HG03159 (cell line): ENCODE measurements around the gene TEP1.
"Not testable (repeated sequence)": the region's sequence is repeated elsewhere in the genome, so short reads cannot be mapped to it uniquely, and the experiment has no call there.

Experiments used
- ATAC-seq: cut with Tn5 transposase; IDR thresholded peaks from one replicate; pipeline ENCODE4 v1.9.1; 2021; ENCODE audit warnings: mild to moderate bottlenecking, moderate library complexity; ENCODE audit not compliant: unreplicated experiment

Gene TEP1

GRCh38 chr14:20412876-20413743, at the start of gene TEP1:
TEP1 (minus strand) TSS chr14:20413501; CDS start chr14:20408439, 5,062 bp downstream.
- peak; percentile 62 for ATAC-seq

GRCh38 chr14:20461225-20462141, 48.2 kb upstream of the TEP1 start, which contains the start of gene PIP4P1:
PIP4P1 (minus strand) TSS chr14:20461434; CDS start chr14:20461325, 109 bp downstream.
- peak; percentile 89 for ATAC-seq

DNA sequence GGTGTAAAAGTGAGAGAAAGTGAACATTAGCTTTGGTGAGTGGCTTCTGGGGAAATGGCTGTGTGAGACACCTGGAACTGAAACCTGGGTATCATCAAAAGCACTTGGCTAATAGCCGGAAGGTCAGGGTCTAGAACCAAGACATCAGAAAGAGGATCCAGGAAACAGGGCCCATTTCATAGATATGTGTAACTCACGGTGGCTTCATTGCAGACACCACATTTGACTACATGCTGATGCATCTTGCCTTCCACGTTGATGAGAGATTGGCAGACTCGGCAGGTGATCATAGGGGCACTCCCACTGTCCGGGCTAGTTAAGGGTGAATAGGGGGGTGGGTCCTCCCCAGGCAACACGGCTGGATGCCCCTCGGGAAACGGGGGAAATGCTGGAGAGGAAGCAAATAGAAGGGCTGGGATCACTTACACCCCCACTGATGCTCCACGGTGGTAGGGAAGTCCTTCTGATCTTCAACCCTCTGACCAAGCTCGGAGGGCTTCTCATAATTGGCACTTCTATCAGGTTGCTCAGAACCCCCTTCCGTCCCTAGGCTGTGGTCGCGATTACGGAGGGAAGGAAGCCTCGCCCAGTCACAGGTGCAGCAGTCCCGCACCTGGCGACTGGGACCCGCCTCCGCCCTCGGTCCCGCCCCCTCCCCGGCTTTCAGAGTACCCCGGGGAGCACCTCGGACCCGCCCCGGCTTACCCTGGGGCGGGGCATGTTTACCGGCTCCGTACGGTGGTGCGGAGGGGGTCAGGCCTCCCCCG, 47.3 kb upstream of the TEP1 start:
- ATAC-seq = peak; percentile 14

- ATAC-seq = no peak
Measured at GRCh38 chr14:20458031-20458789, 44.9 kb upstream of the TEP1 start.

GRCh38 chr14:20456971-20457370, 43.7 kb upstream of the TEP1 start:
- no peak for ATAC-seq

GRCh38 chr14:20455355-20456300, 42.3 kb upstream of the TEP1 start:
- peak; percentile 48 for ATAC-seq

GRCh38 chr14:20454516-20455354, 41.4 kb upstream of the TEP1 start, which contains the start of the genes APEX1 and OSGEP:
APEX1 (plus strand) TSS chr14:20455226; CDS start chr14:20455646, 420 bp downstream.
OSGEP (minus strand) TSS chr14:20454812; CDS start chr14:20454683, 129 bp downstream.
- ATAC-seq = peak; percentile 87

DNA sequence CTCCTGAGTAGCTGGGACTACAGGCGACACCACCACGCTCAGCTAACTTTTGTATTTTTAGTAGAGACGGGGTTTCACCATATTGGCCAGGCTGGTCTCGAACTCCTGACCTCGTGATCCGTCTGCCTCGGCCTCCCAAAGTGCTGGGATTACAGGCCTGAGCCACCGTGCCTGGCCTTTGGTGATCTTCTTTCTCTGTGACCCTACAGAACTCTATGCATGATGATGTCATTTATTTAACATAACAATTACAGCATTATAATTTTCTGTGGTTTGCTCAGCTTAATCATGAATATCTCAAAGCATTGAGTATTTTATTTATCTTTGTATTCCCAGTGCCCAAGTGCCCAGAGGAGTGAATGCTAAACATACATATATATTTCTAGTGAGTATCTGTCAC, 39.5 kb upstream of the TEP1 start:
- ATAC-seq = not testable (repeated sequence)

DNA sequence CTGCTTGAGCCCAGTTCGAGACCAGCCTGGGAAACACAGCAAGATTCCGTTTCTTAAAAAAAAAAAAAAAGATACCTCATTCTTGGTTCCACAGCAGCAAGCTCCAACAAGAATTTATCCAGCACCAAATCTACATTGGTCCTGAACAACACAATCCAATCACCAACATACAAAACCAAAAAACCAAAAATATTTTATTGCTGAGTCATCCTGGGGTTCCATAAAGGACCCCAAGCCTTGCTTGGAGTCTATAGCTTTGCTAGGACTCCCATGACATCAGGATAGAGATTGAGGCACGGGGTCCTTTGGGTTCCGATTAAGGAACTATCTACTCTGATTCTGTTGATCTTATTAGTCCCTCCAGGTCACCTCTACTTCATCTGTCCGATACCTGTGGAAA, 33.6 kb upstream of the TEP1 start:
- no peak for ATAC-seq

DNA sequence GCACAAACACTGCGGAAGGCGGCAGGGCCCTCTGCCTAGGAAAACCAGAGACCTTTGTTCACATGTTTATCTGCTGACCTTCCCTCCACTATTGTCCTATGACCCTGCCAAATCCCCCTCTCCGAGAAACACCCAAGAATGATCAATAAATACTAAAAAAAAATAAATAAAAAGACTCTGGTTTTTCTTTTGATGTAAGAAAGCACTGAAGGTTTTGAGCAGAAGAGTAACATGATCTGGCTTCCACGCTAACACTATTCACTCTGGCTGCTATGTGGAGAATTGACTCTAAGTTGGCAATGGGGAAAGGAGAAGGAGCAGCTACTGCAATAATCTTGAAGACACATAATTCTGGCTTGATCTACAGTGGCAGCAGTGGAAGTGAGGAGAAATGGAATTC, 30.3 kb upstream of the TEP1 start:
- not testable (repeated sequence) for ATAC-seq

- ATAC-seq = no peak
Measured at GRCh38 chr14:20441461-20441860, 28.2 kb upstream of the TEP1 start.

- peak; percentile 91 for ATAC-seq
Measured at GRCh38 chr14:20440882-20441281, 27.6 kb upstream of the TEP1 start.

DNA sequence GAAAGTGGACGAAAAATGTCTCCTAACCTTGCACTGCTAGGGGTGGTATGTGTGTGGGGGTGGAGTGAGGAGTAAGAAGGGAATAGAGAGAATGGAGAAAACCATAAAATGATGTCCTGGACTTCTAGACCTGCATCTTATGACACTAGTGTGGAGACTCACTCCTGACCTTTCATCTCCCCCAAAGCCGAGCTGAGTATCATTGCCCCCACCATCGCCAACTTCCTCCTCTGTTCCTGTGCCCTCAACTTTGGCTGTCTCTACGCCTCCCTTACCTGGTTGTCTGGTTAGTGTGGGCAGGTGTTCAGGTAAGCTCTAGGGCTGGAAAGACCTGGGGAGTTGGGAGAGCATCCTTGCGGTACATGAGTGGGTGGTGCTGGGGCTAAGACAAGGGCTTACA, 27.2 kb upstream of the TEP1 start:
- ATAC-seq = no peak

DNA sequence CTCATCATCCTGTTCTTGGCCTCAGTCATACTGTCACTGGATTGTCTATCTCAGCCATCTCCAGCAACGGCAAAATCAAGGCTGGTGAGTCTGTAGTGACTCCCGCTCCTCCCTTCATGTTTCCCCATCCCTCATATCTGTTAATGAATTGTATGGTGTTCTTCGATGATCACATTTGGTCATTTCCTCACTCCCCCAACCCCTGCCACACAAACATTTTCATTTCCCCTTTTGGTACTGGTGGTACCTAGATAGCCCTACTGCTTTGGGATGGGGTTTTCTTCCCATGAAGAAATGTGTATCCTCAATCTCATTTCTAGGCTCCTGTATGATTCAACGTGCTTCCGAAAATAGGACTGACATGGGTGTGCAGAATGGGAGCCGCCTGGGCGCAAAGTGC, 25.4 kb upstream of the TEP1 start:
- no peak for ATAC-seq

DNA sequence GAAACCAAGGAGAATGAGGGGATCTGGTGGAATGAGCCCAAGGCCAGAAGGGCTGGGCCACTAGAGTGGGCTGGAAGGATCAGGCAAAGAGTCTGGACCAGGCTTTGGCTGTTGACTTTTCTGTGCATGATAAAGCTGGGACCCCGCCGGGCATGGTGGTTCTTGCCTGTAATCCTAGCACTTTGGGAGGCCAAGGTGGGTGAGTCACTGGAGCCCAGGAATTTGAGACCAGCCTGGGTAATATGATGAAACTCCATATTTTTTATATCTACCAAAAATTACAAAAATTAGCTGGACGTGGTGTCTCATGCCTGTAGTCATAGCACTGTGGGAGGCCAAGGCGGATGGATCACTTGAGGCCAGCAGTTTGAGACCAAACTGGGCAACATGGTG, 23.1 kb upstream of the TEP1 start:
- ATAC-seq = no peak

DNA sequence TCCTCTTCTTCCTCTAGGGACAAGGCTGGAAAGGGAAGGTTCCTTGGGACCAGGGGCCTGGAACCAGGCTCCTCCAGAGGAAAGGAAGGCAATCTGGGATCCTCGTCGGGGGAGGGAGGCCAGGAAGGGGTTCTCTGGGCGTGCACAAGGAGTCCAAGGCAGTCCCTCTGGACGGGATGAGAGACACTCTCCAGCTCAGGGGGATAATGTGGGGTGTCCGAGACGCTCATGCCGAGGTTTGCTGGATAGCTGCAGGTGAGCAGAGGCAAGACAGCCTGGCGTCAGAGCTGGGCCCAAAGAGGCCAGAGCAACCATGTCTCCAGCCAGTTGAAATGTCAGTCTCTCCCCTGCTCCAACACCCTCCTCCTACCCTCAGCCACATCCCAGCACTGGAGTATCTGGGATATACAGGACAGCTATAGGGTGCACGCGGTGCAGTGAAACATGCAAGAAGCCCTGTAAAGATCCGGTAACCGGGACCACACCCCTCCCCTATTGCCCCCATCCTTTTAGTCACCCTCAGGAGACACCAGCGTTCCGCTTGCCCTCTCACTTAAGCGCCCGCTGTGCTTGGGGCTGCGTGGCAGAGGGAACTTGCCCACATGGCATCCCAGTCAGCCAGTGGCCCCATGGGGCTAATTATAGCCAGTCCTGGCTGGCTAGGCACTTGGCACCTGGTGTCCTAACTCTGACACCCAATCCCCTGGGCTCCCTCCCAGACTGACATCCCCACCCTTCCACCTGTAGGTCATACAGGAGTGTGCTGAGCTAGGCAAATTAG, 22.5 kb upstream of the TEP1 start, which contains the start of gene KLHL33:
TSS of gene KLHL33 (minus strand) at position 585 of the 781 bp plus-strand sequence. CDS start at position 230, 355 bp downstream.
- no peak for ATAC-seq
